ENCODE data around the gene PTPRJ.

PTPRJ gene

GRCh38 chr11:47991894-47992293, 11.5 kb downstream of the PTPRJ start:
- no peak for DNase-seq (ENCODE audit: low spot score)
- TF ChIP-seq CTCF (IDR thresholded peaks at IDR 0.05; ENCODE audit: extremely low read depth, missing control alignments): no peak

- no peak for TF ChIP-seq CTCF (IDR thresholded peaks at IDR 0.05; ENCODE audit: extremely low read depth, missing control alignments)
- DNase-seq (ENCODE audit: low spot score): no peak
These were observed 12.8 kb downstream of the PTPRJ start for GRCh38 chr11:47992959-47993820.

- no peak for TF ChIP-seq CTCF (IDR thresholded peaks at IDR 0.05; ENCODE audit: extremely low read depth, missing control alignments)
- no peak for DNase-seq (ENCODE audit: low spot score)
These were observed 14.1 kb downstream of the PTPRJ start for GRCh38 chr11:47994417-47994816.

GRCh38 chr11:47995360-47995769, 15.0 kb downstream of the PTPRJ start:
- no peak for DNase-seq (ENCODE audit: low spot score)
- no peak for TF ChIP-seq CTCF (IDR thresholded peaks at IDR 0.05; ENCODE audit: extremely low read depth, missing control alignments)

GRCh38 chr11:47997063-47998053, 17.0 kb downstream of the PTPRJ start:
- DNase-seq (ENCODE audit: low spot score): no peak
- TF ChIP-seq CTCF (IDR thresholded peaks at IDR 0.05; ENCODE audit: extremely low read depth, missing control alignments): no peak

- TF ChIP-seq CTCF (IDR thresholded peaks at IDR 0.05; ENCODE audit: extremely low read depth, missing control alignments): no peak
- DNase-seq (ENCODE audit: low spot score): no peak
These were observed 18.0 kb downstream of the PTPRJ start for GRCh38 chr11:47998345-47998732.
